SK-N-SH (cell line): ENCODE results near the gene PRKG1. TPM values are rescaled to one million over a fixed set of nuclear protein-coding genes. Genes with fewer than 3 reads are reported as not detected.
"Not testable (repeated sequence)": the region's sequence is repeated elsewhere in the genome, so short reads cannot be mapped to it uniquely, and the experiment has no call there.

Source experiments
- CTCF ChIA-PET: fragments of 300-600, 350-600 bp; formaldehyde crosslinking; extraction: SDS; loops from one replicate; lab custom pipeline; 2021; lab: Yijun Ruan, JAX
- POLR2A ChIA-PET: fragments of 350-600 bp; sonication (Branson Sonifier 250); formaldehyde crosslinking; extraction: SDS; loops from one replicate; lab custom pipeline; 2020; ENCODE audit warnings: antibody characterized with exemption, inconsistent platforms; lab: Yijun Ruan, JAX
- DNase-seq: peaks from one replicate; pipeline ENCODE4 v3.0.0; 2012
- H2AFZ ChIP-seq: fragments of 200-600 bp; sonication (generic); 2 replicates; pipeline ENCODE4 v1.8.1; 2016; ENCODE audit warnings: antibody characterized with exemption, mild to moderate bottlenecking, low read depth
- H3F3A ChIP-seq: fragments of 200-600 bp; sonication (generic); replicated peaks from 2 replicates; pipeline ENCODE3; 2016; ENCODE audit warnings: antibody characterized with exemption, mild to moderate bottlenecking; ENCODE audit not compliant: insufficient read depth
- H3K27ac ChIP-seq, 2 experiments: fragments of 200-500 bp in 1 of 2; fragments of 200-600 bp in 1 of 2; sonication (Bioruptor generic) in 1 of 2; sonication (generic), shearing (Covaris generic) in 1 of 2; 2 replicates each; pipeline versions ENCODE4 v1.5.1 to v1.6.1; 2014 to 2016; ENCODE audit warnings: low read depth in 2 of 2, inconsistent platforms in 1 of 2, low read length in 1 of 2, mild to moderate bottlenecking in 1 of 2, mixed read lengths in 1 of 2
- H3K27me3 ChIP-seq: fragments of 200-600 bp; sonication (generic), shearing (Covaris generic); 2 replicates; pipeline ENCODE4 v1.6.1; 2016; ENCODE audit warnings: mixed run types; ENCODE audit not compliant: insufficient read depth
- H3K36me3 ChIP-seq, 2 experiments: fragments of 200-500 bp in 1 of 2; fragments of 200-600 bp in 1 of 2; sonication (Bioruptor generic) in 1 of 2; sonication (generic) in 1 of 2; replicated peaks in 1 of 2; 2 replicates each; pipeline versions ENCODE3 to v1.5.1; 2014 to 2016; ENCODE audit warnings: low read length in 1 of 2, mild to moderate bottlenecking in 1 of 2; ENCODE audit not compliant: insufficient read depth in 2 of 2, control insufficient read depth in 1 of 2
- H3K4me1 ChIP-seq, 2 experiments: fragments of 200-500 bp in 1 of 2; fragments of 200-600 bp in 1 of 2; sonication (Bioruptor generic) in 1 of 2; sonication (generic), shearing (Covaris generic) in 1 of 2; 2 replicates each; pipeline versions ENCODE4 v1.5.1 to v1.6.1; 2014 to 2016; ENCODE audit warnings: low read depth in 1 of 2, low read length in 1 of 2, mixed run types in 1 of 2; ENCODE audit not compliant: insufficient read depth in 2 of 2, control insufficient read depth in 1 of 2
- H3K4me2 ChIP-seq: fragments of 200-600 bp; sonication (generic), shearing (Covaris generic); 2 replicates; pipeline ENCODE4 v1.6.1; 2017; ENCODE audit warnings: mixed run types
- H3K4me3 ChIP-seq, 2 experiments: fragments of 200-500 bp in 1 of 2; fragments of 200-600 bp in 1 of 2; sonication (Bioruptor generic) in 1 of 2; sonication (generic), shearing (Covaris generic) in 1 of 2; 2 replicates each; pipeline versions ENCODE4 v1.5.1 to v1.8.1; 2014 to 2016; ENCODE audit warnings: low read depth in 2 of 2, inconsistent platforms in 1 of 2, low read length in 1 of 2, mild to moderate bottlenecking in 1 of 2, mixed read lengths in 1 of 2, moderate library complexity in 1 of 2
- H3K79me2 ChIP-seq: fragments of 200-600 bp; sonication (generic); 2 replicates; pipeline ENCODE4 v1.8.1; 2017; ENCODE audit warnings: mild to moderate bottlenecking; ENCODE audit not compliant: insufficient read depth
- H3K9ac ChIP-seq: fragments of 200-600 bp; sonication (generic); 2 replicates; pipeline ENCODE4 v1.6.1; 2017; ENCODE audit warnings: mixed run types
- H3K9me2 ChIP-seq: fragments of 200-600 bp; sonication (generic); 2 replicates; pipeline ENCODE4 v1.6.1; 2017; ENCODE audit warnings: mixed run types
- H3K9me3 ChIP-seq: fragments of 200-600 bp; sonication (generic); 2 replicates; pipeline ENCODE4 v1.6.1; 2017; ENCODE audit warnings: mixed run types, mild to moderate bottlenecking, moderate library complexity
- H4K20me1 ChIP-seq: fragments of 200-600 bp; sonication (generic); 2 replicates; pipeline ENCODE4 v1.6.1; 2017; ENCODE audit warnings: mild to moderate bottlenecking, mixed run types; ENCODE audit not compliant: insufficient read depth
- CHD2 ChIP-seq: fragments of 150-350 bp; IDR thresholded peaks from 2 replicates; pipeline ENCODE4 v1.6.1; 2018; ENCODE audit warnings: low read length; ENCODE audit not compliant: partially characterized antibody
- ELF1 ChIP-seq: IDR thresholded peaks from 2 replicates; pipeline ENCODE4 v1.4.0; 2012
- EP300 ChIP-seq, 2 experiments: IDR thresholded peaks; 2 replicates each; pipeline versions ENCODE4 v1.4.0 to v1.6.1; 2012; ENCODE audit warnings: borderline replicate concordance in 1 of 2, low read depth in 1 of 2, low read length in 1 of 2
- EZH2phosphoT487 ChIP-seq: fragments of 200-600 bp; sonication (generic); IDR thresholded peaks from 2 replicates; pipeline ENCODE4 v1.6.1; 2017; ENCODE audit warnings: low read depth, mixed run types, mild to moderate bottlenecking, antibody characterized with exemption, moderate library complexity, borderline replicate concordance
- FOSL2 ChIP-seq: IDR thresholded peaks from 2 replicates; pipeline ENCODE4 v1.4.0; 2012; ENCODE audit warnings: low read depth, mild to moderate bottlenecking, moderate library complexity, borderline replicate concordance
- FOXJ3 ChIP-seq: sonication (generic); formaldehyde crosslinking; IDR thresholded peaks from 2 replicates; pipeline ENCODE4 v1.5.1; 2020; ENCODE audit warnings: mild to moderate bottlenecking, missing genetic modification reagents
- GABPA ChIP-seq: IDR thresholded peaks from 2 replicates; pipeline ENCODE4 v1.4.0; 2012; ENCODE audit warnings: low read depth, mild to moderate bottlenecking
- JUND ChIP-seq: IDR thresholded peaks from 2 replicates; pipeline ENCODE4 v1.4.0; 2012
- MEF2A ChIP-seq: IDR thresholded peaks from 2 replicates; pipeline ENCODE4 v1.4.0; 2012; ENCODE audit warnings: low read depth, borderline replicate concordance
- RAD21 ChIP-seq: IDR thresholded peaks from 2 replicates; pipeline ENCODE4 v1.6.1; 2012; ENCODE audit warnings: mild to moderate bottlenecking, low read length
- RFX5 ChIP-seq: IDR thresholded peaks from 2 replicates; pipeline ENCODE4 v1.6.1; 2012; ENCODE audit warnings: mild to moderate bottlenecking, improper control_type of control experiment, low read length
- RXRA ChIP-seq: IDR thresholded peaks from 2 replicates; pipeline ENCODE4 v1.4.0; 2012; ENCODE audit warnings: low read depth, mild to moderate bottlenecking, borderline replicate concordance
- SIN3A ChIP-seq: IDR thresholded peaks from 2 replicates; pipeline ENCODE4 v1.6.1; 2012; ENCODE audit warnings: low read depth, mild to moderate bottlenecking, low read length, moderate library complexity, borderline replicate concordance
- SMC3 ChIP-seq: IDR thresholded peaks from 2 replicates; pipeline ENCODE4 v1.6.1; 2012; ENCODE audit warnings: low read depth, low read length, improper control_type of control experiment
- TAF1 ChIP-seq: IDR thresholded peaks from 2 replicates; pipeline ENCODE4 v1.6.1; 2012; ENCODE audit warnings: low read depth, mild to moderate bottlenecking, low read length, moderate library complexity, borderline replicate concordance
- WGBS: methylation state at CpG from one replicate; pipeline ENCODE4 v1.1.6; 2017; ENCODE audit warnings: low lambda C conversion rate; 5-methylcytosine and 5-hydroxymethylcytosine counted together
- polyA plus RNA-seq, 3 experiments: library from polyadenylated mRNA; depleted of rRNA; stranded (reverse); fragments of >200 nt; gene quantifications; 2 replicates each; pipeline ENCODE4 v1.2.3, GENCODE V29; 2012
- TF ChIP-seq, protein P1 (sequence below): fragments of 150-350 bp; IDR thresholded peaks from 2 replicates; pipeline ENCODE4 v1.6.1; 2017; ENCODE audit warnings: antibody characterized with exemption, low read length, low read depth, borderline replicate concordance
- TF ChIP-seq, protein P2 (sequence below): fragments of 200-600 bp; sonication (generic); IDR thresholded peaks from 2 replicates; pipeline ENCODE4 v1.6.1; 2017; ENCODE audit warnings: antibody characterized with exemption, mild to moderate bottlenecking, moderate library complexity
- TF ChIP-seq, protein P3 (sequence below): IDR thresholded peaks from 2 replicates; pipeline ENCODE4 v1.4.0; 2012; ENCODE audit warnings: low read depth, borderline replicate concordance

PRKG1 gene
- polyA plus RNA-seq, 1 of the 3 experiments (the other 2 are of a cell fraction), result 4.1 TPM

DNA sequence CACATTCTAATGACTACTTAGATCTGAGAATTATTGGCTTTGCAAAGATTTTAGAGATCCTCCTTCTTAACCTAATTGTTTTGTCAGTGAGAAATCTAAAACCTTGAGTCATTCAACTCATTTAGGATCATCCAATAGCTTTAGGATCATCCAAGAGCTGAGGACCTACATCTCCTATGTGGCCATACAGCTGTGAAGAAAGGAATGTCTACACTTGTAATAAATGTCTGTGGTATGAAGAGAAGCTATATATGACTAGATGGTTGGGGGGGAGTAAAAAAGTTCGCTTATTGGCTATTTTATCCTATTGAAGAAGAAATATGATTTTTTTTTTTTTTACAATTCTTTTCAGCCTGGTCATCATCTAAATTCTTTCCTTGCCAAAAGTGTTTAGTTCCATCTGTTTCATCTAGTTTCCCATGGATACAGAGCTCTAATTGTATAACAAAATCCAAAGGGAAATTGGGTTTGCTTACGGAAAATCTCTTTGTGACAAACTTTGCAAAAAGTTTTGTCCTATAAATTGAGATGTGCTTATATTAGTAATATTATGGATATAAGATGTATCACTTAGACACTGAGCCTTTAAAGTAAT is 196.7 kb downstream of the PRKG1 start (continued):
- TF ChIP-seq EP300 (IDR thresholded peaks at IDR 0.05; ENCODE audit: borderline replicate concordance in 1 of 2, low read depth in 1 of 2, low read length in 1 of 2) (no peak), MEF2A (no peak)

DNA sequence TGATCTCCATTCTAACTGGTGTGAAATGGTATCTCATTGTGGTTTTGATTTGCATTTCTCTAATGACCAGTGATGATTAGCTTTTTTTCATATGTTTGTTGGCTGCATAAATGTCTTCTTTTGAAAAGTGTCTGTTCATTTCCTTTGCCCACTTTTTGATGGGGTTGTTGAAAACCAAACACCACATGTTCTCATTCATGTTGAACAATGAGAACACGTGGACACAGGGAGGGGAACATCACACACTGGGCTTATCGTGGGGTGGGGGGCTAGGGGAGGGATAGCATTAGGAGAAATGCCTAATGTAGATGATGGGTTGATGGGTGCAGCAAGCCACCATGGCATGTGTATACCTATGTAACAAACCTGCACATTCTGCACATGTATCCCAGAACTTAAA is 197.8 kb downstream of the PRKG1 start:
- H3K27me3 ChIP-seq, CTCF ChIA-PET, DNase-seq, H3K27ac ChIP-seq, POLR2A ChIA-PET, H3K79me2 ChIP-seq, H3K9me2 ChIP-seq, H3K4me1 ChIP-seq, H2AFZ ChIP-seq, H3K9ac ChIP-seq, H3K4me2 ChIP-seq, H3K9me3 ChIP-seq, H3F3A ChIP-seq, H3K4me3 ChIP-seq, H4K20me1 ChIP-seq, H3K36me3 ChIP-seq: not testable (repeated sequence)
- 39% methylated on average over 2 of the region's 2 CpGs for WGBS

DNA sequence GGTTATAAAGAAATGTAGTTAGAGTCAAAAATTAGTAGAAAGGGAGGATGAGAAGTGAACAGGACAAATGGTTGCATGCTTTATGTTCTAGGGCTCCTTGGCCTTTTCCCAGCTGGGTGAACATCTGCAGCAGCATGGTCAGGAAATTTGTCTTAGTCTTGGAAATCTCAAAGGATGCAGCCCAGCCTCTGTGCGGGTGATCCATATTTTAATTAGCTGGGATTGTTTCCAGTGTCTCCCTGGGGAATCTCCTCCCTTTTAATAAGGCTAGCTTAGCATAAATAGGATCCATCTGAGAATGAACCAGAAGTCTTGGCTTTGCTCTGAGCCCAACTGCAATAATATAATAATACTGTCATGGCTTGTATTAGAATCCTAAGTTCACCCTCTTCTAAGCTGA is 198.3 kb downstream of the PRKG1 start:
- H3K4me2 ChIP-seq, result no peak overlapping the region

More for the DNA sequence above, 198.3 kb downstream of the PRKG1 start:
- Histone ChIP-seq H3K9me3 (no peaks in the 10 kb centered on the region), H3K4me3 (no peak overlapping the region), H3K4me1 (no peaks in the 10 kb centered on the region), H4K20me1 (no peaks in the 10 kb centered on the region), H2AFZ (no peak overlapping the region), H3K79me2 (no peaks in the 10 kb centered on the region), H3K9ac (no peak overlapping the region), H3K27me3 (no peaks in the 10 kb centered on the region), H3K27ac (no peak overlapping the region), H3K9me2 (no peaks in the 10 kb centered on the region), H3K36me3 (no peaks in the 10 kb centered on the region), H3F3A (no peaks in the 10 kb centered on the region)
- no peak for TF ChIP-seq RXRA
- no peak for TF ChIP-seq FOSL2
- TF ChIP-seq RAD21, result no peak
- no peak for TF ChIP-seq ELF1
- TF ChIP-seq, protein P1, sequence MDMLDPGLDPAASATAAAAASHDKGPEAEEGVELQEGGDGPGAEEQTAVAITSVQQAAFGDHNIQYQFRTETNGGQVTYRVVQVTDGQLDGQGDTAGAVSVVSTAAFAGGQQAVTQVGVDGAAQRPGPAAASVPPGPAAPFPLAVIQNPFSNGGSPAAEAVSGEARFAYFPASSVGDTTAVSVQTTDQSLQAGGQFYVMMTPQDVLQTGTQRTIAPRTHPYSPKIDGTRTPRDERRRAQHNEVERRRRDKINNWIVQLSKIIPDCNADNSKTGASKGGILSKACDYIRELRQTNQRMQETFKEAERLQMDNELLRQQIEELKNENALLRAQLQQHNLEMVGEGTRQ, result no peak
- no peak for TF ChIP-seq GABPA
- TF ChIP-seq, protein P2, sequence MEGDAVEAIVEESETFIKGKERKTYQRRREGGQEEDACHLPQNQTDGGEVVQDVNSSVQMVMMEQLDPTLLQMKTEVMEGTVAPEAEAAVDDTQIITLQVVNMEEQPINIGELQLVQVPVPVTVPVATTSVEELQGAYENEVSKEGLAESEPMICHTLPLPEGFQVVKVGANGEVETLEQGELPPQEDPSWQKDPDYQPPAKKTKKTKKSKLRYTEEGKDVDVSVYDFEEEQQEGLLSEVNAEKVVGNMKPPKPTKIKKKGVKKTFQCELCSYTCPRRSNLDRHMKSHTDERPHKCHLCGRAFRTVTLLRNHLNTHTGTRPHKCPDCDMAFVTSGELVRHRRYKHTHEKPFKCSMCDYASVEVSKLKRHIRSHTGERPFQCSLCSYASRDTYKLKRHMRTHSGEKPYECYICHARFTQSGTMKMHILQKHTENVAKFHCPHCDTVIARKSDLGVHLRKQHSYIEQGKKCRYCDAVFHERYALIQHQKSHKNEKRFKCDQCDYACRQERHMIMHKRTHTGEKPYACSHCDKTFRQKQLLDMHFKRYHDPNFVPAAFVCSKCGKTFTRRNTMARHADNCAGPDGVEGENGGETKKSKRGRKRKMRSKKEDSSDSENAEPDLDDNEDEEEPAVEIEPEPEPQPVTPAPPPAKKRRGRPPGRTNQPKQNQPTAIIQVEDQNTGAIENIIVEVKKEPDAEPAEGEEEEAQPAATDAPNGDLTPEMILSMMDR, result no peak
- TF ChIP-seq SIN3A, result no peak
- TF ChIP-seq TAF1, result no peak
- no peak for TF ChIP-seq RFX5
- no peak for TF ChIP-seq EP300 (IDR thresholded peaks at IDR 0.05; ENCODE audit: borderline replicate concordance in 1 of 2, low read depth in 1 of 2, low read length in 1 of 2)
- TF ChIP-seq, protein P3, sequence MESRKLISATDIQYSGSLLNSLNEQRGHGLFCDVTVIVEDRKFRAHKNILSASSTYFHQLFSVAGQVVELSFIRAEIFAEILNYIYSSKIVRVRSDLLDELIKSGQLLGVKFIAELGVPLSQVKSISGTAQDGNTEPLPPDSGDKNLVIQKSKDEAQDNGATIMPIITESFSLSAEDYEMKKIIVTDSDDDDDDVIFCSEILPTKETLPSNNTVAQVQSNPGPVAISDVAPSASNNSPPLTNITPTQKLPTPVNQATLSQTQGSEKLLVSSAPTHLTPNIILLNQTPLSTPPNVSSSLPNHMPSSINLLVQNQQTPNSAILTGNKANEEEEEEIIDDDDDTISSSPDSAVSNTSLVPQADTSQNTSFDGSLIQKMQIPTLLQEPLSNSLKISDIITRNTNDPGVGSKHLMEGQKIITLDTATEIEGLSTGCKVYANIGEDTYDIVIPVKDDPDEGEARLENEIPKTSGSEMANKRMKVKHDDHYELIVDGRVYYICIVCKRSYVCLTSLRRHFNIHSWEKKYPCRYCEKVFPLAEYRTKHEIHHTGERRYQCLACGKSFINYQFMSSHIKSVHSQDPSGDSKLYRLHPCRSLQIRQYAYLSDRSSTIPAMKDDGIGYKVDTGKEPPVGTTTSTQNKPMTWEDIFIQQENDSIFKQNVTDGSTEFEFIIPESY, result no peak
- no peak for TF ChIP-seq JUND
- TF ChIP-seq SMC3, result no peak
- no peak for TF ChIP-seq CHD2
- TF ChIP-seq EZH2phosphoT487, result no peak
- no peak for TF ChIP-seq FOXJ3 (CRISPR knock-in tag)
- DNase-seq, result no peak
- ChIA-PET CTCF (no interaction called here), POLR2A (no interaction called here)
- 56% methylated on average over 1 of the region's 1 CpG for WGBS
